ENCODE data around the gene FKBP6.
A peak's percentile ranks its signal among the peaks of the same experiment; 100 is the strongest.
"Not testable (repeated sequence)": the region's sequence is repeated elsewhere in the genome, so short reads cannot be mapped to it uniquely, and the experiment has no call there.

FKBP6 gene

DNA sequence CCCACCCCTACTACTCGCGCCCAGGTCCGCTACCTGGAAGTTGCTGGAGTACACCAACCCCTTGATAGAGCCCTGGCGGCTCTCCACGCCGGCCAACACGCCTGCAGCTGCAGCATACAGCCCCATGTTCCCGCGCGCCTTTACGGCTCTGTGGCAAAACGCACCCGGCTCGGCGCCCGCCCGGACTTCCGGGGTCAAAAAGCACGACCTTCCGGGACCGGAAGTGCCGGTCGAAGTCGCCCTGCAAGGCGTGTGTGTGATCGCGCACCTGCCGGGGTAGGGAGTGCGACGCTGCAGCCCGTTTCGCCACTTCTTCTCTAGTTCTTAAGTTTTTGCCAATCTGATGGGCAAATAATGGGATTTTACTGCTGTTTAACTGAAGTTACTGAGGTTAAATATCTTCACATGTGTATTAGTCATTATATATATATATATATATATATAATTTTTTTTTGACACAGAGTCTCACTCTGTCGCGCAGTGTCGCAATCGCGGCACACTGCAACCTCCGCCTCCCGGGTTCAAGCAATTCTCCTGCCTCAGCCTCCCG lies 19.2 kb upstream of the FKBP6 start, which contains the start of gene NSUN5:
TSS of gene NSUN5 (minus strand) at position 162 of the 550 bp plus-strand sequence. CDS start at position 126, 36 bp downstream.
- Histone ChIP-seq H4K20me1 (ENCODE audit: insufficient read depth, low read length) (no peaks in the 10 kb centered on the region), H3K36me3 (replicated peaks; ENCODE audit: low read depth, low read length) (peaks cover 2% of the 10 kb centered on the region), H3K79me2 (ENCODE audit: low read length) (peaks cover 28% of the 10 kb centered on the region), H3K4me3 (ENCODE audit: low read length) (peak within 1 kb of the TSS; percentile 96), H3K9ac (ENCODE audit: low read length) (peak within 1 kb of the TSS; percentile 79), H3K4me1 (ENCODE audit: low read length) (peaks cover 13% of the 10 kb centered on the region; the same call in 1 of the 2 replicates), H3K27me3 (ENCODE audit: low read depth, low read length) (no peaks in the 10 kb centered on the region), H2AFZ (ENCODE audit: low read depth, low read length) (peak within 1 kb of the TSS; percentile 47; the same call in 1 of the 2 replicates), H3K4me2 (ENCODE audit: low read length) (peak within 1 kb of the TSS; percentile 88), H3K27ac (ENCODE audit: low read length) (peak within 1 kb of the TSS; percentile 21; the same call in 1 of the 2 replicates), H3K9me3 (ENCODE audit: insufficient read depth, low read length) (no peaks in the 10 kb centered on the region)
- no peak for TF ChIP-seq EZH2phosphoT487 (IDR thresholded peaks at IDR 0.05; ENCODE audit: low read depth)
- TF ChIP-seq, protein P1, sequence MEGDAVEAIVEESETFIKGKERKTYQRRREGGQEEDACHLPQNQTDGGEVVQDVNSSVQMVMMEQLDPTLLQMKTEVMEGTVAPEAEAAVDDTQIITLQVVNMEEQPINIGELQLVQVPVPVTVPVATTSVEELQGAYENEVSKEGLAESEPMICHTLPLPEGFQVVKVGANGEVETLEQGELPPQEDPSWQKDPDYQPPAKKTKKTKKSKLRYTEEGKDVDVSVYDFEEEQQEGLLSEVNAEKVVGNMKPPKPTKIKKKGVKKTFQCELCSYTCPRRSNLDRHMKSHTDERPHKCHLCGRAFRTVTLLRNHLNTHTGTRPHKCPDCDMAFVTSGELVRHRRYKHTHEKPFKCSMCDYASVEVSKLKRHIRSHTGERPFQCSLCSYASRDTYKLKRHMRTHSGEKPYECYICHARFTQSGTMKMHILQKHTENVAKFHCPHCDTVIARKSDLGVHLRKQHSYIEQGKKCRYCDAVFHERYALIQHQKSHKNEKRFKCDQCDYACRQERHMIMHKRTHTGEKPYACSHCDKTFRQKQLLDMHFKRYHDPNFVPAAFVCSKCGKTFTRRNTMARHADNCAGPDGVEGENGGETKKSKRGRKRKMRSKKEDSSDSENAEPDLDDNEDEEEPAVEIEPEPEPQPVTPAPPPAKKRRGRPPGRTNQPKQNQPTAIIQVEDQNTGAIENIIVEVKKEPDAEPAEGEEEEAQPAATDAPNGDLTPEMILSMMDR (IDR thresholded peaks at IDR 0.05; ENCODE audit: low read depth, low read length), result no peak

DNA sequence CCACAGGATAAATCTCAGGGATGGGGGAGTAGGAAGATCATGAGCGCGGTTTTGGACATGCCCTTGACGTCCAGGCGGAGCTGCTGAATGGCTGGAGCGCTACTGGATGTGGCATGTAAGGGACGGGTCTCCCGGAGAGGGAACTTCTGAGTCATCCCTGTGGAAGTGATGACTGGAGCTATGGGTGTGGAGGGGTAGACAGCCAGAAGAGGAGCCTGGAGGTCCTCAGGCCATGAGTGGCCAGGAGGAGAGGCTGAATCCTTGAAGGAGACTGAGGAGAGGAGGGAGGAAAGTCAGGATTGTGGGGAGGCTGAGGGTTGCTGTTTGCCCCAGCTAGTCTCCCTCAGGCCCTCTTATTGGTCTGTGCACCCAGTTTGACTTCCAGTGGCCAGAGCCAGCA lies 16.5 kb upstream of the FKBP6 start:
- not testable (repeated sequence) for H3K4me2 ChIP-seq (ENCODE audit: low read length); H4K20me1 ChIP-seq (ENCODE audit: insufficient read depth, low read length); H3K36me3 ChIP-seq (replicated peaks; ENCODE audit: low read depth, low read length); H3K4me3 ChIP-seq (ENCODE audit: low read length); H3K9ac ChIP-seq (ENCODE audit: low read length); H3K27me3 ChIP-seq (ENCODE audit: low read depth, low read length); H2AFZ ChIP-seq (ENCODE audit: low read depth, low read length); H3K9me3 ChIP-seq (ENCODE audit: insufficient read depth, low read length); H3K27ac ChIP-seq (ENCODE audit: low read length)
- Histone ChIP-seq H3K4me1 (ENCODE audit: low read length) (peaks cover 13% of the 10 kb centered on the region; the same call in 1 of the 2 replicates), H3K79me2 (ENCODE audit: low read length) (peaks cover 23% of the 10 kb centered on the region)

DNA sequence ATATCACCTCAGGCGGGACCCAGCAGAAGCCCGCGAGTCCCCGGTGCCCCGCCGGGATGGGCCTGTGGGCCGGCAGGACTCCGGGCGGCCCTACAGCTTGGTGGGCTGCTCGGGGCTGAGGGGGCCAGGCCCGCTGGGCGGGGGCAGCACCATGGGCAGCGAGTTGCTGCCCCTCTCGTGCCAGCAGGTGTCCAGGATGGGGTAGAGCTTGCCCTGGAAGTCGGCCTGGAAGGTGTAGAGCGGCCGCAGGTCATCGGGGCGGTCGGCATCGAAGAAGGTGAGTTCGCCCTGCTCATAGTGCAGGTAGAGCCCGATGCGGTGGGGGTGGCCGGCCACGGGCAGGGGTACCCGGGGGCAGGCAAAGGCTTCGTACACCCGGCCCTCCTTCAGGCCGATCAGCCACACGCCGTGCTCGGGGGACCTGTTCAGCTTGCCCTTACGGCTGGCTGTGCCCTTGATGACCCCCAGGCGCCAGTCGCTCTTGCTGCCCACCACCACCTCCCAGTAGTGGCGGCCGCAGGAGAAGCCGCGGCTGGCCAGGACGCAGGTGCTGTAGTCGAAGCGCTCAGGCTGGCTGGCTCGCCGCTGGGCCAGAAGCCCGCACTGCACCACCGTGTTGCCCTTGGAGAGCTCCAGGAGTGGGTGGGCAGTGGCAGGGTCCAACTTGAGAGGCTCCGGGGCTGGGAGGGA lies 15.0 kb upstream of the FKBP6 start:
- Histone ChIP-seq H3K4me3 (ENCODE audit: low read length) (no peak overlapping the region), H3K27me3 (ENCODE audit: low read depth, low read length) (no peaks in the 10 kb centered on the region), H4K20me1 (ENCODE audit: insufficient read depth, low read length) (no peaks in the 10 kb centered on the region), H3K4me2 (ENCODE audit: low read length) (no peak overlapping the region), H3K79me2 (ENCODE audit: low read length) (peaks cover 8% of the 10 kb centered on the region), H3K27ac (ENCODE audit: low read length) (no peak overlapping the region), H3K9ac (ENCODE audit: low read length) (no peak overlapping the region), H3K4me1 (ENCODE audit: low read length) (peaks cover 7% of the 10 kb centered on the region; the same call in 1 of the 2 replicates), H3K36me3 (replicated peaks; ENCODE audit: low read depth, low read length) (no peaks in the 10 kb centered on the region), H2AFZ (ENCODE audit: low read depth, low read length) (no peak overlapping the region), H3K9me3 (ENCODE audit: insufficient read depth, low read length) (no peaks in the 10 kb centered on the region)
- TF ChIP-seq, protein P1 (IDR thresholded peaks at IDR 0.05; ENCODE audit: low read depth, low read length), result no peak
- no peak for TF ChIP-seq EZH2phosphoT487 (IDR thresholded peaks at IDR 0.05; ENCODE audit: low read depth)

DNA sequence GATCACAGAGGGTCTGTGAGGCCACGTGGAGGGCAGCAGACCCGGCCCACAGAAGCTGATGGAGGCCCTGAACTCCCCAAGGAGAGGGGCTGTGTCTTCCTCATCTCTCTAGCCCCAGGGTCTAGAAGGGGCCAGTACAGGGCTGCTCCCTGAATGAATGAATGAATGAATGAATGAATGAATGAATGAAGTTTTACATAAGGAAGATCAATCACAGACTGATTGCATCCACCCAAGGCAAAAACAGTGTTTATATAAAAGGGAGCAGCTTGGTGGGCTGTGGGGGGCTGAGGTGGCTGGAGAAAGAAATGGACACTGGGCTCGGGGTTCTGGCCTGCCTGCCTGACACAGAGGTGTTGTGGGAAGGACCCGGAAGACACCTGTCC lies 14.4 kb upstream of the FKBP6 start:
- Histone ChIP-seq H3K9ac (ENCODE audit: low read length) (no peak overlapping the region), H3K9me3 (ENCODE audit: insufficient read depth, low read length) (no peaks in the 10 kb centered on the region), H4K20me1 (ENCODE audit: insufficient read depth, low read length) (no peaks in the 10 kb centered on the region), H3K4me2 (ENCODE audit: low read length) (no peak overlapping the region), H3K36me3 (replicated peaks; ENCODE audit: low read depth, low read length) (no peaks in the 10 kb centered on the region), H3K4me1 (ENCODE audit: low read length) (peaks cover 5% of the 10 kb centered on the region; the same call in 1 of the 2 replicates), H3K79me2 (ENCODE audit: low read length) (peaks cover 3% of the 10 kb centered on the region), H3K4me3 (ENCODE audit: low read length) (no peak overlapping the region), H2AFZ (ENCODE audit: low read depth, low read length) (no peak overlapping the region), H3K27me3 (ENCODE audit: low read depth, low read length) (no peaks in the 10 kb centered on the region), H3K27ac (ENCODE audit: low read length) (no peak overlapping the region)
- TF ChIP-seq, protein P1 (IDR thresholded peaks at IDR 0.05; ENCODE audit: low read depth, low read length), result no peak
- no peak for TF ChIP-seq EZH2phosphoT487 (IDR thresholded peaks at IDR 0.05; ENCODE audit: low read depth)
